Tibial nerve (tissue), 4 donors: ENCODE data around the gene NACA2. TPM values are rescaled to one million over a fixed set of nuclear protein-coding genes. Genes with fewer than 3 reads are reported as not detected.

Experiments
- DNase-seq, 2 donors: peaks; one replicate each; pipeline ENCODE4 v3.0.0-alpha.2; 2019; ENCODE audit warnings: low spot score in 2 of 2
- H3K27ac ChIP-seq, 4 donors: fragments of 200-600 bp; sonication (generic) in 3 of 4; one replicate each; pipeline ENCODE4 v1.5.1; 2017 to 2019; ENCODE audit warnings: mild to moderate bottlenecking in 1 of 4
- H3K27me3 ChIP-seq, 2 donors: fragments of 200-600 bp; sonication (generic) in 1 of 2; one replicate each; pipeline versions ENCODE4 v1.5.1 to v1.6.0; 2017 to 2019
- H3K36me3 ChIP-seq, 3 donors: fragments of 200-600 bp; sonication (generic); one replicate each; pipeline ENCODE4 v1.5.1; 2018 to 2019
- H3K4me1 ChIP-seq, 4 donors: fragments of 200-600 bp; sonication (generic) in 3 of 4; one replicate each; pipeline ENCODE4 v1.5.1; 2017 to 2019
- H3K4me3 ChIP-seq, 4 donors: fragments of 200-600 bp; sonication (generic) in 3 of 4; one replicate each; pipeline ENCODE4 v1.5.1; 2017 to 2019; ENCODE audit warnings: mild to moderate bottlenecking in 1 of 4, moderate library complexity in 1 of 4
- H3K9me3 ChIP-seq, 4 donors: fragments of 200-600 bp; sonication (generic) in 3 of 4; one replicate each; pipeline ENCODE4 v1.5.1; 2017 to 2019
- EP300 ChIP-seq, 2 donors: sonication (generic); formaldehyde crosslinking; IDR thresholded peaks; one replicate each; pipeline ENCODE4 v1.6.1; 2017; ENCODE audit warnings: antibody characterized with exemption in 2 of 2, mild to moderate bottlenecking in 1 of 2
- POLR2A ChIP-seq, 2 donors: fragments of 450-650 bp; IDR thresholded peaks; one replicate each; pipeline ENCODE4 v1.6.1; 2017; ENCODE audit warnings: antibody characterized with exemption in 2 of 2, mild to moderate bottlenecking in 2 of 2, moderate library complexity in 2 of 2
- WGBS, 2 donors: methylation state at CpG; one replicate each; pipeline ENCODE4 v1.1.5; 2018; 5-methylcytosine and 5-hydroxymethylcytosine counted together
- total RNA-seq, 4 donors: library from RNA; depleted of rRNA; stranded (reverse); fragments of >200 nt; gene quantifications; one replicate each; pipeline ENCODE4 v1.1.0, GENCODE V29; 2016
- TF ChIP-seq, protein P1 (sequence below), 5 experiments: fragments of 200-600 bp in 3 of 5; fragments of 450-650 bp in 2 of 5; sonication (generic) in 3 of 5; IDR thresholded peaks; one replicate each; pipeline ENCODE4 v1.5.1; 2016 to 2019; ENCODE audit warnings: antibody characterized with exemption in 5 of 5, mild to moderate bottlenecking in 3 of 5, moderate library complexity in 2 of 5

Gene NACA2
- total RNA-seq, 4 donors from 2014 or later = not detected

DNA sequence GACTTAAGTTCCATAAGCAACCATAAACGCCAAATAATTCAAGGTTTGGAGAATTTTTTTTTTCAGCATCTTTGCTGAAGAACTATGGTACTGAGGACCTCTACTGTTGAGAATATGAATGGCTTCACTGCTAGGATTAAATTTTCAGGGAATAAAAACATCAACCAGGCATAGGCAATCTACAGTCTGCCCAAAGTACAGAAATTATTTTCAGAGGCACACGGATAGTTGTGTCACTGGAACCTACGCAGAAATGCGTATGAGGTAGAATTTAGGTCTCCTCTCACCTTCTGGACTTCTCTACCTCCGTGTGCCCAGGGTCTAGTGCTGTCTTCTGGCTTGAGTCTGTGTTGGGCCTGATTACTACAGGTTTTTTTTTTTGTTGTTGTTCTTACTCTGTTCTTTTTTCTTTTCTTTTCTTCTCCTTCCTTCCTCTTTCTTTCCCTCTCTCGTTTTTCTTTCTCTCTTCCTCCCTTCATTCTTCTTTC, 39.7 kb downstream of the NACA2 start:
- Histone ChIP-seq H3K9me3 (peaks cover 0 to 5% (median 0%) of the 10 kb centered on the region in 4 donors), H3K36me3 (no peaks in the 10 kb centered on the region), H3K27ac (no peak overlapping the region), H3K27me3 (peaks cover 0 to 12% of the 10 kb centered on the region in 2 donors), H3K4me1 (no peaks in the 10 kb centered on the region), H3K4me3 (no peak overlapping the region)
- WGBS, 2 donors = 7 to 21% methylated on average over 6 of the region's 6 CpGs
- TF ChIP-seq, protein P1, sequence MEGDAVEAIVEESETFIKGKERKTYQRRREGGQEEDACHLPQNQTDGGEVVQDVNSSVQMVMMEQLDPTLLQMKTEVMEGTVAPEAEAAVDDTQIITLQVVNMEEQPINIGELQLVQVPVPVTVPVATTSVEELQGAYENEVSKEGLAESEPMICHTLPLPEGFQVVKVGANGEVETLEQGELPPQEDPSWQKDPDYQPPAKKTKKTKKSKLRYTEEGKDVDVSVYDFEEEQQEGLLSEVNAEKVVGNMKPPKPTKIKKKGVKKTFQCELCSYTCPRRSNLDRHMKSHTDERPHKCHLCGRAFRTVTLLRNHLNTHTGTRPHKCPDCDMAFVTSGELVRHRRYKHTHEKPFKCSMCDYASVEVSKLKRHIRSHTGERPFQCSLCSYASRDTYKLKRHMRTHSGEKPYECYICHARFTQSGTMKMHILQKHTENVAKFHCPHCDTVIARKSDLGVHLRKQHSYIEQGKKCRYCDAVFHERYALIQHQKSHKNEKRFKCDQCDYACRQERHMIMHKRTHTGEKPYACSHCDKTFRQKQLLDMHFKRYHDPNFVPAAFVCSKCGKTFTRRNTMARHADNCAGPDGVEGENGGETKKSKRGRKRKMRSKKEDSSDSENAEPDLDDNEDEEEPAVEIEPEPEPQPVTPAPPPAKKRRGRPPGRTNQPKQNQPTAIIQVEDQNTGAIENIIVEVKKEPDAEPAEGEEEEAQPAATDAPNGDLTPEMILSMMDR (IDR thresholded peaks at IDR 0.05) = peak; percentile 46 to 57 (median 52)
- no peak for TF ChIP-seq POLR2A (IDR thresholded peaks at IDR 0.05)
- DNase-seq = no peak

DNA sequence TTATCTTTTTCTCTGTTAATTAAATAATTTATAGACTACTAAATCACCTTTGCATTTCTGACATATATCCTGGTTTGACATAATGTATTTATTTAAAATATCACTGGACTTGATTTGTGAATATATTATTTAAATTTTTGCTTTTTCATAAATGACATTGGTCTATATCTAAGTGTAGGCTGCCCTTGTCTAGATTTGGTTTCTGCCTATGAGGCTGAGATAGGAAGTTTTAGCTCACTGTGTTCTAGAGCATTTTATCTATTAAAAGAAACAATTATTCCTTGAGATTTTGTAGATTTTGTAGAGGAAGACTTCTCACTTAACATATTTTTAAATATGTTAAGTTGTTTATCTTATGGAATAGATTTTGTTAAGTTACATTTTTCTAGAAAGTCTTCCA, 43.9 kb downstream of the NACA2 start:
- Histone ChIP-seq H3K4me3 (no peak overlapping the region), H3K36me3 (no peaks in the 10 kb centered on the region), H3K4me1 (no peaks in the 10 kb centered on the region), H3K27me3 (peaks cover 0 to 12% of the 10 kb centered on the region in 2 donors), H3K27ac (no peak overlapping the region), H3K9me3 (peaks cover 0 to 5% (median 0%) of the 10 kb centered on the region in 4 donors)
- DNase-seq = no peak
- TF ChIP-seq, protein P1 (IDR thresholded peaks at IDR 0.05) = no peak
- TF ChIP-seq POLR2A (IDR thresholded peaks at IDR 0.05) = no peak
- no peak for TF ChIP-seq EP300 (IDR thresholded peaks at IDR 0.05)

DNA sequence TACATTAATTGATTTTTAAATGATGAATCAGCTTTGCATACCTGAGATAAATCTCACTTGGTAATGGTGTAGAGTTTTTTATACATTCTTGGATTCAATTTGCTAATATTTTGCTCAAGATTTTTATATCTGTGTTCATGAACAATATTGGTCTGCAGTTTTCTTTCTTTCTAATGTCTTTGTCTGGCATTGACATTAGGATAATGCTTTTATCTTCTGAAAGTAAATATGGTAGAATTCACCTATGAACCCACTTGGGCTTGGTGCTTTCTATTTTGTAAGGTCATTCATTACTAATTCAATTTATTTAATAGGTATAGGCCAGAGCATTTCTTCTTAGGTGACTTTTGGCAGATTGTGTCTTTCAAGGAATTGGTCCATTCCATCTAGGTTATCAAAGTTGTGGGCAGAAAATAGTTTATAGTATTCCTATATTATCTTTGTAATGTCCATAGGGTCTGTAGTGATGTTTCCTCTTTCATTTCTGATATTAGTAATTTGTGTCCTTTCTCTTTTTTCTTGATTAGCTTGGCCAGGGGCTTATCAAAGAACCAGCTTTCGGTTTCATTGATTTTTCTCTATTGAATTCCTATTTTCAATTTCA, 45.6 kb downstream of the NACA2 start:
- Histone ChIP-seq H3K9me3 (peaks cover 0 to 17% (median 8%) of the 10 kb centered on the region in 4 donors), H3K36me3 (no peaks in the 10 kb centered on the region), H3K4me1 (no peaks in the 10 kb centered on the region), H3K27ac (no peak overlapping the region), H3K27me3 (peaks cover 0 to 12% of the 10 kb centered on the region in 2 donors), H3K4me3 (no peak overlapping the region)
- DNase-seq = no peak
- TF ChIP-seq EP300 (IDR thresholded peaks at IDR 0.05) (no peak), POLR2A (IDR thresholded peaks at IDR 0.05) (no peak)
- TF ChIP-seq, protein P1 (IDR thresholded peaks at IDR 0.05) = no peak
- WGBS, 2 donors = 93 to 98% methylated on average over 1 of the region's 1 CpG

DNA sequence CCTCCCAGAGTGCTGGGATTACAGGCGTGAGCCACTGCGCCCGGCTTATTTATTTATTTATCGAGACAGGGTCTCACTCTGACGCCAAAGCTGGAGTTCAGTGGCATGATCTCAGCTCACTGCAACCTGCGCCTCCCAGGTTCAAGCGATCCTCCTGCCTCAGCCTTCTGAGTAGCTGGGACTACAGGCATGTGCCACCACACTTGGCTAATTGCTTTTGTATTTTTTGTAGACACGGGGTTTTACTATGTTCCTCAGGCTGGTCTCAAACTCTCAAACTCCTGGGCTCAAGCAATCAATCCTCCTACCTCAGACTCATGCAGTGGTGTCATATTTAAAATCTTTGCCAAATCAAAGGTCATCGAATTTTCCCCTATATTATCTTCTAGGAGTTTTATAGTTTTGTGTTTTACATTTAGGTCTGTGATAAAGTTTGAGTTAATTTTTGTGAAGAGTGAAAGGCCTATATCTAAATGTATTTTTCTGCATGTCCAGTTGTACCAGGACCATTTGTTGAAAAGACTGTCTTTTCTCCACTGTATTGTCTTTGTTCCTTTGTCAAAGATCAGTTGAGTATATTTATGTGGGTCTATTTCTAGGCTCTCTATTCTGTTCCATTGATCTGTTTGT, 47.1 kb downstream of the NACA2 start:
- 78 to 81% methylated on average over 9 of the region's 9 CpGs for WGBS, 2 donors
- no peaks in the 10 kb centered on the region for H3K4me1 ChIP-seq
- H3K27ac ChIP-seq = no peak overlapping the region
- DNase-seq = no peak
- peaks cover 0 to 20% (median 5%) of the 10 kb centered on the region in 4 donors for H3K9me3 ChIP-seq
- no peaks in the 10 kb centered on the region for H3K36me3 ChIP-seq
- no peak for TF ChIP-seq POLR2A (IDR thresholded peaks at IDR 0.05)
- TF ChIP-seq, protein P1 (IDR thresholded peaks at IDR 0.05) = no peak
- TF ChIP-seq EP300 (IDR thresholded peaks at IDR 0.05) = no peak
- no peak overlapping the region for H3K4me3 ChIP-seq
- peaks cover 0 to 4% of the 10 kb centered on the region in 2 donors for H3K27me3 ChIP-seq

DNA sequence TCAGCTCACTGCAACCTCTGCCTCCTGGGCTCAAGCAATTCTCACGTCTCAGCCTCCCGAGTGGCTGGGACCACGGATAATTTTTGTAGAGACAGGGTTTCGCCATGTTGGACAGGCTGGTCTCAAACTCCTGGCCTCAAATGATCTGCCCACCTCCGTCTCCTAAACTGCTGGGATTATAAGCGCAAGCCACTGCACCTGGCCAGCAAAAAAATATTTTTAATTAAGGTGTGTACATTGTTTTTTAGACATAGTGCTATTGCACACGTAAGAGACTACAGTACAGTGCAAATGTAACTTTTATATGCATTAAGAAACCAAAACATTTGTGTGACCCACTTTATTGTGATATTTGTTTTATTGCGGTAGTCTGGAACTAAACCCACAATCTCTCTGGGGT, 49.0 kb downstream of the NACA2 start:
- Histone ChIP-seq H3K9me3 (peaks cover 0 to 20% (median 5%) of the 10 kb centered on the region in 4 donors), H3K27ac (no peak overlapping the region), H3K4me3 (no peak overlapping the region), H3K36me3 (no peaks in the 10 kb centered on the region), H3K27me3 (no peaks in the 10 kb centered on the region), H3K4me1 (no peaks in the 10 kb centered on the region)
- WGBS, 2 donors = 92 to 94% methylated on average over 8 of the region's 8 CpGs
- TF ChIP-seq EP300 (IDR thresholded peaks at IDR 0.05) (no peak), POLR2A (IDR thresholded peaks at IDR 0.05) (no peak)
- TF ChIP-seq, protein P1 (IDR thresholded peaks at IDR 0.05) = no peak
- no peak for DNase-seq
